HG03432 (cell line): ENCODE results near the gene CLDN8.

Experiments
- ATAC-seq: cut with Tn5 transposase; IDR thresholded peaks from one replicate; pipeline ENCODE4 v1.9.1; 2021; ENCODE audit warnings: mild to moderate bottlenecking, moderate library complexity; ENCODE audit not compliant: unreplicated experiment

CLDN8 gene

DNA sequence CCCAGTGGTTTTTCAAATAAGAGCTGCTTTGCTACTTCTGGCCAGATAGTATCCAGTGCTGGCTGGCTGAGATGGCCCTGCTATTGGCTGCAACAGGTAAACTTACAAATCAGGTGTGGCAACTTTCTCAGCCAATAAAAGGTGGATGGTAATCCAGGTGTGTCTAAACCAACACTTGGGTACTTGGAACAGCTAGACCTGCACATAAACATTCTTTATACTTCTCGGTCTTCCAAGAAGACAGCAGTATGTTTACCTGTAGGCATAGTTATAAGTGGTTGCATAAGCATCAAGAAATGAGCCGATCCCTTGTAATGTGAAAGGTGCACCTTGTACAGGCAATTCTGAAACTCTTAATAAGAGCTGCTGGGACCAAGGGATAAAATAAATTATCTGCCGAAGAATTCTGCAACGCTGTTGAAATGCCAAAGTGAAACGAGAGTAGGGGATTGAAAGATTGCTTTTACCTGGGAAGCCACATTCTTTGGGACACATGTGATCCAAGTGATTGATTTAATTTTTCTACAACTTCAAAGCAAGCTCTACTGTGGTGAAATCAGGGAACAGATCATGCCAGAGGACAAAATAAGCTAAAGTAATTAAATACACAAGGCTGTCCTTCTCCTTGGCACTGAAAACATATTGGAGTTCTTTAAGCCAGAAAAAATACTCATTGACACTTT, at the start of gene CLDN8:
CLDN8 (minus strand) TSS at position 57 of the 683 bp plus-strand sequence. CDS start 172 bp downstream, outside the sequence.
- ATAC-seq, result no peak

DNA sequence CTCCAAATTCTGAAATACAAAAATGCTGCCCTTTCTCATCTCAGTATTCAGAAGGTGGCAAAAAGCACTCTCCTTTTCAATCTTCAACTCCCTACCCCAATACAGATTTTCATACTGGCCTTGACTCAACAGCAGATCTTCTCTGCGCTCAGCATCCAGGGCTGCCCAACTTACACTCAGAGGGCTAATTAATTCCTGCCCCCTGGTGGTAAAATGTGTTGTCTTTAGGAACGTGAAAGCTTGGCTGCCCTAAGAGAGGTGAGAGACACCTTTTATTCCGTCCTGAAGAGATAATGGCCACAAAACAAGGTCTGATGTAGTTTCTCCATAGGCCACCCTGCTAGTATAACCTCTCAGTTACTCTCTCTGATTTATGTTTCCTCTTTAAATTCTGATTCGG, 41.9 kb upstream of the CLDN8 start:
- peak; percentile 44 for ATAC-seq

DNA sequence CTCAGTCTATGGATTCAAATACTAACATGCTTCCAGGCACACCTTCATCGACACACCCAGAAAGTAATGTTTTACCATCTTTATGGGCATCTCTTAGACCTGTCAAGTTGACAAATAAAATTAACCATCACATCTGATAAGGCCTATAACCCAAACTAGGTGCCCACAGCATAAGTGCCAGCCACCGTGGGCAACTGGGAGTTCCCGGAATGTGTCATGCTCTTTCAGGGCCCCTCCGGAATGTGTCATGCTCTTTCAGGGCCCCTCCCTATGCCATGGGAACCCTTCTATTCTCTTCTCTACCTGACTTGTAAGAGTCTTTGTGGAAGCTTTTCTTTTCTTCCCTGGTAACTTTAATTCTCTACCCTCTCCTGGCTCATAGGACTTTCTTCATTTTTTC, 40.2 kb upstream of the CLDN8 start:
- no peak for ATAC-seq

DNA sequence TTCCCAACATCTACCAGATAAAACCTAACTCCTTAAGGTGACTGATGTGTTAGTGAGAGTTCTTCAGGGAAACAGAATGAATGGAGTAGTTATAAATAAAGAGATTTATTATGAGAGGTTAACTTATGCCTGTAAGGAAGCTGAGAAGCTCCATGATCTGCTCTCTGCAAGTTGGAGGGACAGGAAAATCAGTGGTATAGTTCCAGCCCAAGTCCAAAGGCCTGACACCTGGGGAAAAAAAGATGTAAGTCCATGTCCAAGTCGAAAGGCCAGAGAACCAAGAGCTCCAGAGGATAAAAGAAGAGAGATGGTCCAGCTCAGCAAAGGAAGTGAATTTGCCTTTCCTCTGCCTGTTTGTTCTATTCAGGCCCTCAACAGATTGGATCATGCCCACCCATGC, 39.8 kb upstream of the CLDN8 start:
- no peak for ATAC-seq

- ATAC-seq, result no peak
Measured at GRCh38 chr21:30251781-30252180, 35.9 kb upstream of the CLDN8 start.

DNA sequence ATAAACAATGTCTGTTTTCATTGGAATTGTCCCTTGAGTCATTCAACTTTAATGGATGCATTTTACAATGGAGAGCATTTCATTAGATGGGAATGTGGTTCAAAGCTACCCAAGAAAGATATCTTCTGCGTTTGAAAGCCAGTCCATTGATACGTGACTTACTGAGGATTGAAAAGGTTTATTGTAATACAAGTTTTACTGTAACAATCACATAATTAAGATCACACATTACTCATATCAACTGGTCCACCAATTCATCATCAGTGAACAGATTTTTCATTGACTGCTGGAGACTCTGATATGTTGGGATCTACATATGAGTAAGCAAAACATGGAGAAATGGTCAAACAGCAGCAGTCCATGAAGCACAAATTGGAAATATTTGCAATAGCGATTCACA, 34.0 kb upstream of the CLDN8 start:
- ATAC-seq, result no peak

DNA sequence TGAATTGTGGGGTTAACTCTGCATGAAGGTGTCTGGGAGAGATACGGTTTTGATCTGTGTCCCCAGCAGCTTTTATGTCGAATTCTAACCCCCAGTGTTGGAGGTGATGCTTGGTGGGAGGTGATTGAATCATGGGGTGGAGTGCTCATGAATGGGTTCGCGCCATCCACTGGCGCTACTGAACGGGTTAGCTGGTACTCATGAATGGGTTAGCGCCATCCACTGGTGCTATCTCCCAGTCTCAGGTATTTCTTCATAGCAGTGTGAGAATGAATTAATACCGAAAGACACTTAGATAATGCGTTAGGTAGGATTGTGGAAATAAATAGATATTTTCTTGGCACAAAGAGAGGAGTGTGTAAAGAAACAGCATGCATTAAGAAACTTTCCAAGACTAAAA, 32.9 kb upstream of the CLDN8 start:
- no peak for ATAC-seq

- no peak for ATAC-seq
Measured at GRCh38 chr21:30245061-30245460, 29.2 kb upstream of the CLDN8 start.

GRCh38 chr21:30243691-30244090, 27.8 kb upstream of the CLDN8 start:
- ATAC-seq, result no peak

DNA sequence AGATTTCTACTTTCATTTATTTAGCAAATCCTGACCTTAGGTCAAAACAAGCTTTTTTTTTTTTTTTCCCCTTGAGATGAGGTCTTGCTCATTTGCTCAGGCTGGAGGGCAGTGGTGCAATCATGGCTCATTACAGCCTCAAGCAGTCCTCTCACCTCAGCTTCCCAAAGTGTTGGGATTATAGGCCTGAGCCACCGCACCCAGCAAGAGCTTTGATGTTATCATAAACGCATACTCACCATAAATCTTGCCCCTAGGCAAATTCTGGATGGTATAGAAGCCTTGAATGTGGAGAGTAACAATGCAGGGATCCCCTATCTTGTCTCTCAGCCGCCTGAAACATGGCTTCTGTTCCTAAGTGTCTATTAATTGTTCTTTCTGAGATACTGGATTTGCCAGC, 24.8 kb upstream of the CLDN8 start:
- no peak for ATAC-seq

GRCh38 chr21:30238168-30238567, 22.3 kb upstream of the CLDN8 start:
- ATAC-seq, result no peak

DNA sequence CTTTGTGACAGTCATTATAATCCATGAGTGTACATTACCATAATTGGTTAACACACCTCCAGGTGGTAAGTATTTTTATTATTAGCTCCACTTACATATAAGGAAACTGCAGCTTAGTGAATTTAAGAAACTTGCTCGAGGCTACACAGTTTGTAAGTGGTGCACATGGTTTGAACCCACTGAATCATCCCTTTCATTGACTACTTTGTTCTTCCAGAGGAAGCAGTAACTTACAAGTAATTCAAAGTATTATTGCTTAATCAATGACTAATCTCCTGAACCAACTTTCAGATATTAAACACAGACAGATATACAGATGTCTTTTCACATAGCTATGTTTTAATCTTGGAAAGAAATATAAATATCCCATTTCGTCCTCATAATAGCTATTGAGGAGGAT, 18.7 kb upstream of the CLDN8 start:
- ATAC-seq, result no peak

- no peak for ATAC-seq
Measured at GRCh38 chr21:30234050-30234449, 18.2 kb upstream of the CLDN8 start.

DNA sequence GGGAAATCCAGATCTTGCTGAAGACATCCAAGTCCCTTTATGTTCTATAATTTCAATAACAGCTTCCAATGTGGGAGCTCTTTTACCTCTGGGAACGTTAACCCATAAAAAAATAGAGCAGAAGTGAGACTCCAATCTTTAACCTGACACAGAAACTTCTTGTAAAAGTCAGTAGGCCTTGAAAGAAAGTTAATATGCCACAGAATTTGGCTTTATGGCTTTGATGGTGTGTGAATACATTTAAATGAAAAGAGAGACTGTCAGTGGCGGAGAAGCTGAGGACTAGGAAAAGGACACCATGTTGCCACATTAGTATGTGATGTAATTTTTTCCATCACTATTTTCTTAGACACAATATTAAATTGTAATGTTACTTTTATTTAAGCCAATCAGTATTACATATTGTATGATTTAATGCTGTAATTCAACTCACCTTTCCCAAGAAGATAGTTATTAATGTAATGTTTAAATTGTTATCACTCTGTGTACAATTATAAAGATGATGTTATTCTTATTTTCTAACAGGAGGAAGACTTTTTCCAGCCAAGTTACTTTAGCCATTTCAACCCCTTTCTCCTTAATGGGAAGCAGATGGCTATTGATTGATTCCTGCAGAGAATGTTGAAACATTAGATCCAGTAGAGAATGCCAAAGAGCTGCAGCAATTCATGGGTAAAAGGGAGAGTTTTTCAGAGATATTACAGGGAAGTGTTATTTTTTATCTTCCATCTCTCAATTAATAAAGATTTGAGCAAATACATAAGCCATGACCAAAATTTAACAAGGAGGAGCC, 17.5 kb upstream of the CLDN8 start:
- no peak for ATAC-seq

GRCh38 chr21:30232011-30232410, 16.1 kb upstream of the CLDN8 start:
- ATAC-seq, result no peak

- ATAC-seq, result no peak
Measured at GRCh38 chr21:30227633-30228404, 11.9 kb upstream of the CLDN8 start.

- no peak for ATAC-seq
Measured at GRCh38 chr21:30227128-30227527, 11.2 kb upstream of the CLDN8 start.

GRCh38 chr21:30223596-30223995, 7.7 kb upstream of the CLDN8 start:
- no peak for ATAC-seq

DNA sequence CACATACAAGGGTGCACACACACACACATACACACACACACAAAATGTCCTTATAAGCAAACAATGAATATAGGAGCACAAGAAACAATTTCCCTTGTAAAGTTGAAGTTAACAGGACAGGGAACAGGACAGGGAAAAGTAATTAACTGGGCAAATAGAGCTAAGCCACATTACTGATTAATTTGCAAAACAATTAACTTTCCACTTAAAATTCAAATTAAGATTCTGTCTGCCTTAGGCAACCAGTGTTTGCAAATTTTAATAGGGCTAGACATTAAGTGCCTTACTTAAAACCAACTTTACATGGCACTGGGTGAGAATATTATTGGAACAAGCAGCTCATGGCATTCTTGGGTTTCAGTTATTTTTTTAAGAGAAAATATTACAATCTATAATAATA, 6.8 kb upstream of the CLDN8 start:
- ATAC-seq, result no peak

- ATAC-seq, result no peak
Measured at GRCh38 chr21:30211071-30211470, 4.8 kb downstream of the CLDN8 start.

DNA sequence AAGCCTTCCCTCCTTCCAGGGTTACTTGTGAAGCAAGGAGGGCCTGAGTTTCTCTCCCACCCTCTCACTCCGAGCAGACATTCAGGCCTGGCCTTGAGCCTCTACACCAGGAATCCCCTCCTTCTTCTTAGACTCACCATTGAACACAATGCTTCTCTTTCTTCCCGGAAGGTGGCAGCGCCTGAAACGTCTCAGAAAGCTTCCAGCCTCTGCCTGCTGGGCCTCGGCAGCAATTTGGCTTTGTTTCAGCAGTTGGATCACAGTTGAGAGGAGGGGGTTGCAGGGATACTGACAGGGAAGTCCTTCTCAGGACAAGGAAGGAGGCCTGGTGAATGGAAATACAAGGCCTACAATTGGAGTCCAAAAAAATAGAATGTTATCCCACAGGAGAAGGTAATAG, 6.3 kb downstream of the CLDN8 start:
- ATAC-seq, result no peak

DNA sequence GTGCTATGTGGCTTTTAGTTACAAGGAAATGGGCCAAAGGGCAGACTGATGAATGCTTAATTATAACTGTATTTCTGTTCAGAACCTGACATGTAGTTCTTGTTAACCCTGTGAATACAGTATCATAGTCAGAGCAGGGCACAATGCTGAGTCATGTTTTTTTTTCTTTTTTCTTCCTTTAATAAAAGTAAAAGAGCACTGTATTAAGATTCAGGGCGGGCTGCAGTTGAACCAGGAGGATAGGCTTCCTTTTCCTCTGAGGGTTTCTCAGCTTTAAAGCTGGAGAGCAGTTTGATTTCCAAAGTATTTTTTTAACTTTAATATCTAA, 8.7 kb downstream of the CLDN8 start:
- no peak for ATAC-seq
